GM19467 (cell line): ENCODE data around the gene CYSRT1.
"Not testable (repeated sequence)": the region's sequence is repeated elsewhere in the genome, so short reads cannot be mapped to it uniquely, and the experiment has no call there.

Experiments
- ATAC-seq: cut with Tn5 transposase; IDR thresholded peaks from one replicate; pipeline ENCODE4 v1.9.1; 2021; ENCODE audit warnings: mild to moderate bottlenecking, moderate library complexity; ENCODE audit not compliant: unreplicated experiment

Gene CYSRT1

DNA sequence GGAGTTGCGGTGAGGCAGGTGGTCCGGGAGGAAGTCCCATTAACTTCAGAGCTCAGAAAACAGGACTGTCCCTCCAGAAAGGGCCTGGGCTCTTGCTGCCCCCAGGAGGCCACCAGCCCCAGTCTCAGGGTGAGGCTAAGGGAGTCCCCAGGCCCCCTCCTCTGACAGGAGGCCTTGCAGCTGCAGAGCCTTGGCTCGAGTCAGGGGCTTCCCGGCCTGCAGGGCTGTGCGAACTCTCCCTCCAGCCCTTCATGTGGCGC, 22.9 kb downstream of the CYSRT1 start:
- ATAC-seq: no peak

DNA sequence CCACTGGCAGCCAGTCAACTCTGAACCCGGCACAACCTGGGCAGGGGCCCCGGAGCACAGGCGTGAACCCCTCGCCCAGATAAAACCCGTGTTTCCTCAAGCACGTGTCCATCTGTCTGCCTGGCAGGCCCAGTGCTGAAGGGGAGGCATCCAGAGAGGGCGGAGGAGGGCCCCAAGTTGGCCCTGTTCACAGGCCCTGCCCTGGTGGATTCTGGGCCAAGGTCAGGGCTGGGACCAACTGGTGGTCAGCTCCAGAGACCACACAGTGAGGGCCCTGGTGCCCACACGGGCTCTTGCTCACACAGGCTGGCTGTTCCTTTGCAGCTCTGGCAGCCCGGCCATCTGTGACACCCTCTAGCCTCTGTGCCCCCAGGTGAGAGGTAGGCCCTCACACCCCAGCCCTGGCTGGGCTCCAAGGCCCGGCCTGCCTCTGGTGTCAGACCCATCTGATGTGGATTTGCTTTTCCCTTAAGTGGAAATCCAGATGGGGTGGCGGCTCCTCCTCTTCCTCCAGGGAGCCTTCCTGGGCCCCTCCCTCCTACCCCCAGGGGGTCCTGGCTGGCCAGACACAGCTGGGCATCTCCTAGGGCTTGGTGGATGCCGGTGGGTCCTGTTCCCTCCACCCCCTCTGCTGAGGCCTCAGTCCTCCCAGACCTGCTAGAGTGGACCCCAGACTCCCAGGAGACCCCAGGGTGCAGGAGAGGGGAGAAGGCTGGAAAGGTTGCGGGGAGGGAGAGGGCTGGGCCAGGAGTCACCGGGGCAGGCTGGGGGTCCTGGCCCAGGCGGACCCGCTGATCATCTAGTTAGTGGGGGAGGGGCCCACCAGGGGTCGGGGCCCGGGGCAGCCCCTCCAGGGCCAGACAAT, 25.6 kb downstream of the CYSRT1 start:
- no peak for ATAC-seq

- no peak for ATAC-seq
Measured at GRCh38 chr9:137251194-137251461, 26.2 kb downstream of the CYSRT1 start, which contains the start of gene STPG3. Gene STPG3 (plus strand): TSS chr9:137251286. CDS start chr9:137251287, 1 bp downstream.

GRCh38 chr9:137251490-137252268, 26.7 kb downstream of the CYSRT1 start:
- ATAC-seq: no peak

- no peak for ATAC-seq
Measured at GRCh38 chr9:137252555-137253506, 27.9 kb downstream of the CYSRT1 start.

DNA sequence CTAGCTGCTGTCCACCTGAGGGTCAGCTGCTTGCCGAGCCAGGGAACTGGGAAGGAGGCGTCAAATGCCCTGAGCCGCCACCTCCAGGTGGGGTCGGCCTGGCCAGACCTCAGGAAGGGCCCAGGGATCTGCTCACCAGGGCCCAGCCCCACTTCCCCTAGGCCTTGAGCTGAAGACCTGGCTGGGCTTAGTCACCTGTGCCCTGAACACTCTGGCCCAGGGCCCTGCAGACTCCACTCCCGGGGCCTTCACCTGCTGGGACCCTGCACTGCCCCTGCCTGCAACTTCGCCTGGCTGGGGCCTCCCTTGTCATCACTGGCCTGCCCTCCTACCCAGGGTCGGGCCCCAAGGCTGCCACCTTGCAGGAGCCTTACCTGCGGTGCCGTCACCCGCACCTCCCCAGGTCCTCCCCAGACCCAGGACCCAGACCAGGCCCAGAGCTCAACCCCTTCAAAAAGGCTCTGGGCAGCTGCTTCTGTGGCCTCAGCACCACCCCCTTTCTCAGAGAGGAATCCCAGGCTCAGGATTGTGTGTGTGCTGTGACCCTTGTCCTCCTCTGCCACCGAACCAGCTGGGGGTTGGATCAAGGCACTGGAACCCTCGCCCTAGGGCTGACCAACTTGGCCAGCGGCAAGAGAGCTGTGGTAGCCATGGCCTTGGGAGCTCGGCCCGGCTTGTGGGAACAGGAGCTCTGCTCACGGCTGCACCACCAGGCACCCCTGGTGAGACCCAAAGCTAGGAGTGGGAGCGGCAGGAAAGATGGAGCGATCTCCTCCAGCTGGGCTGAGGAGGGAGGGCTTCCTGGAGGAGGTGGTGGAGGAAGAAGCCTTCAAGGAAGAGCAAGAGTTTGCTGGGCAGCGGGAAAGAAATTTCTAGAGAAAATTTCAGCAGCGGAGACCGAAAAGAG, 29.0 kb downstream of the CYSRT1 start:
- ATAC-seq: no peak

- ATAC-seq: peak; percentile 68
Measured at GRCh38 chr9:137254624-137255447, 29.9 kb downstream of the CYSRT1 start, which contains the start of gene NELFB. Gene NELFB (plus strand): TSS chr9:137255327.

DNA sequence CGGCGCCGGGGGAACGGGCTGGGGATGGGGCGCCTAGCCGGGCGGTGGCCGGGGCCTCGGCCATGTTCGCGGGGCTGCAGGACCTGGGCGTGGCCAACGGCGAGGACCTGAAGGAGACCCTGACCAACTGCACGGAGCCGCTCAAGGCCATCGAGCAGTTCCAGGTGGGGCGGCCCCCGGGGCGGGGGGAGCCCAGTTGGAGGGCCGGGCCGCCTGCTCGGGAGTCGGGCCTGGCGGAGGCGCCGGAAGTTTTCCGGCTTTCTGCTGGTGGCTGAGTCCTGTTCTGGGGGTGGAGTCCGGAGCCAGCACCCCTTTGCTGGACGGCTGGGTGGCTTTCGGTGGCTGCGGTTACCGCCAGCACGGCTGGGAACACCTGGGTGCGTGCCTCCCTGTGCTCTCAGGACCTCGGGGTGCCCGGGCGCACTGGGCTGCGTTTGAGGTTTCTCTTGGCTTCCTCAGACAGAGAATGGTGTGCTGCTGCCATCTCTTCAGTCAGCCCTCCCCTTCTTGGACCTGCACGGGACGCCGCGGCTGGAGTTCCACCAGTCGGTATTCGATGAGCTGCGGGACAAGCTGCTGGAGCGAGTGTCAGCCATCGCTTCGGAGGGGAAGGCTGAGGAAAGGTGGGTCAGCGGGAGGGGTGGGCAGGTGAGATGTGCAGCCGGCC, 30.6 kb downstream of the CYSRT1 start:
- peak; percentile 20 for ATAC-seq

DNA sequence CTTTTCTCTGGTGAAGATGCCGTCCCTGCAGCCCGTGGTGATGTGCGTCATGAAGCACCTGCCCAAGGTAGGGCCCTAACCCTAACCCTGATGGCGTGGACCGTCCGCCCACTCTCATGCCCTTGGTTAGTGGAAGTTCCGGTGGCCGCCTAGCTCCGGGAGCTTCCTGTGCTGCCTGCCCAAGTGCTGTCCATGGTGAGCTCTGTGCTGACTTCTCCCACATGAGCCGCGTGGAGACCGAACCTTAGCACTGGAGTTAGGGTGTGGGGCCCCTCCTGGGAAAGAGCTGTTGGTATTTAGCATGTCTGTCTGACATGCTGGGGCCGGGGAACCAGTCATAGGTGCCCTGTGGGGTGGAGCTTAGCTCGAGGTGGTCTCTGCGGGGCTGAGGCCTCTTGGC, 31.4 kb downstream of the CYSRT1 start:
- no peak for ATAC-seq

DNA sequence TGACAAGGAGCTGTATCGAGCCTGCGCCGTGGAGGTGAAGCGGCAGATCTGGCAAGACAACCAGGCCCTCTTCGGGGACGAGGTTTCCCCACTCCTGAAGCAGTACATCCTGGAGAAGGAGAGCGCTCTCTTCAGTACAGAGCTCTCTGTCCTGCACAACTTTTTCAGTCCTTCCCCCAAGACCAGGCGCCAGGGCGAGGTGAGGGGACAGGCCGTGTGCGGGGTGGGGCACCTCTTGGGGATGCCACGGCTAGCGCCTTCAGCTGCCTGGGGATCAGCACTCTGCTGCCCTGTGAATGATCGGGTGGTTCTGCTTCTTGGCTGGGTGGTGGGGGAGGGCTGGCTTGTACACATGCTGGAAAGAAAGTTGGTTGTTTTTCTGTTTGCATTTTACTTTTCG, 31.9 kb downstream of the CYSRT1 start:
- ATAC-seq: no peak

DNA sequence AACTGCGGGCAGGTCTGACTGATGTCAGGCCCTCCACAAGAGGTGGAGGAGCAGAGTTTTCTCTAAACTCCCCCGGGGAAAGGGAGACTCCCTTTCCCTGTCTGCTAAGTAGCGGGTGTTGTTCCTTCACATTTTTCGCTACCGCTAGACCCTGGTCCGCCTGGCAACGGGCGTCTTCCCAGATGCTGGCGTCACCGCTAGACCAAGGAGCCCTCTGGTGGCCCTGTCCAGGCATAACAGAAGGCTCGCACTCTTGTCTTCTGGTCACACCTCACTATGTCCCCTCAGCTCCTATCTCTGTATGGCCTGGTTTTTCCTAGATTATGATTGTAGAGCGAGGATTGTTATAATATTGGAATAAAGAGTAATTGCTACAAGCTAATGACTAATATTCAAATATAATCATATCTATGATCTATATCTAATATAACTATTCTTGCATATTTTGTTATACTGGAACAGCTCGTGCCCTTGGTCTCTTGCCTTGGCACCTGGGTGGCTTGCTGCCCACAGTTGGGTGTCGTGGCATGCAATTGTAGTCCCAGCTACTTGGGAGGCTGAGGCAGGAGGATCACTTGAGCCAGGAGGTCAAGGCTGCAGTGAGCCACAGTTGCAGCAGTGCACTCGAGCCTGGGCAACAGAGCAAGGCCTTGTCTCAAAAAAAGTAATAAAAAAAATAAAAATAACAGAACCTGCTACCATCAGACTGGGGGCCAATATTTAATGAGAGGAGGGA, 37.4 kb downstream of the CYSRT1 start:
- ATAC-seq: not testable (repeated sequence)

DNA sequence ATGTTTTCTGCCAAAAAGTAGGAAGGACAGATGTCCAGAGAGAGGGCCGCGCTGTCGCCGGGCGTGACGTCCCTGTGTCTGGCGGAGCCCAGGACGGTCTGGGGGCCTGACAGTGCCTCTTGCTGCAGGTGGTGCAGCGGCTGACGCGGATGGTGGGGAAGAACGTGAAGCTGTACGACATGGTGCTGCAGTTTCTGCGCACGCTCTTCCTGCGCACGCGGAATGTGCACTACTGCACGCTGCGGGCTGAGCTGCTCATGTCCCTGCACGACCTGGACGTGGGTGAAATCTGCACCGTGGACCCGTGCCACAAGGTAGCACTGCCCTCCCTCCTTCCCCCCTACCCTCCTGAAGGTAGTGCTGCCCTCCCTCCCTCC, 37.9 kb downstream of the CYSRT1 start:
- no peak for ATAC-seq

GRCh38 chr9:137263506-137263905, 38.5 kb downstream of the CYSRT1 start:
- no peak for ATAC-seq

DNA sequence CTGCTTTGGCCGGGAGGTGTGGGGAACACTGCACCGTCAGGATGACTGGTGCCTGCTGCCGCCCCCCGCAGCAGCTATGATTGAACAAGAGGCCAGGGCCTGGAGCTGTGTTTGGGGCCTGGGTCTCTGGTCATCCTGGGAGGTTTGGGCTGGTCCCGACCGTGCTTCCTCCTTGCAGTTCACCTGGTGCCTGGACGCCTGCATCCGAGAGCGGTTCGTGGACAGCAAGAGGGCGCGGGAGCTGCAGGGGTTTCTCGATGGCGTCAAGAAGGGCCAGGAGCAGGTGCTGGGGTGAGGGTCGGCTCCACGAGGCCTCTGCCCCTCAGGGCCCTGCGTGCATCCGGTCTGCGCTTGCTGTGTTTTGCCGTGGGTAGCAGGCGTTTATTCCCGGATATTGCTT, 39.1 kb downstream of the CYSRT1 start:
- ATAC-seq: no peak

DNA sequence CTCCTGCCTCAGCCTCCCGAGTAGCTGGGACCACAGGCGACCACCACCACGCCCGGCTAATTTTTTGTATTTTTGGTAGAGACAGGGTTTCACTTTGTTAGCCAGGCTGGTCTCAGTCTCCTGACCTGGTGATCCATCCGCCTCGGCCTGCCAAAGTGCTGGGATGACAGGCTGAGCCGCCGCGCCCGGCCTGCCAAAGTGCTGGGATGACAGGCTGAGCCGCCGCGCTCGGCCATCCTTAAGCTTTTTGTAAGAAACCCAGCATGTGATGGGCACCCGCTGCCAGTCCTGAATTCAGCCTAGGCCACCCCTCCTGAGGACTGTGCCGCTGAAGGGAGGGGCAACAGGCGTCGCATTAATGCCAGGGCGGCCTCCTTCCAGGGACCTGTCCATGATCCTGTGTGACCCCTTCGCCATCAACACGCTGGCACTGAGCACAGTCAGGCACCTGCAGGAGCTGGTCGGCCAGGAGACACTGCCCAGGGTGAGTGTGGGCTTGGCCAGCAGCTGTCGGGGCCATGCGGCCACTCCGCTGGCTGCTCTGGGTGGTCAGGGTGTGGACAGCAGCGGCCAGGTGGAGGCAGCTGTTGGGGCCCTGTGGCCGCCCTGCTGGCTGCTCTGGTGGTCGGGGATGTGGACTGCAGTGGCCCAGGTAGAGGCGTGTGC, 40.7 kb downstream of the CYSRT1 start:
- no peak for ATAC-seq

DNA sequence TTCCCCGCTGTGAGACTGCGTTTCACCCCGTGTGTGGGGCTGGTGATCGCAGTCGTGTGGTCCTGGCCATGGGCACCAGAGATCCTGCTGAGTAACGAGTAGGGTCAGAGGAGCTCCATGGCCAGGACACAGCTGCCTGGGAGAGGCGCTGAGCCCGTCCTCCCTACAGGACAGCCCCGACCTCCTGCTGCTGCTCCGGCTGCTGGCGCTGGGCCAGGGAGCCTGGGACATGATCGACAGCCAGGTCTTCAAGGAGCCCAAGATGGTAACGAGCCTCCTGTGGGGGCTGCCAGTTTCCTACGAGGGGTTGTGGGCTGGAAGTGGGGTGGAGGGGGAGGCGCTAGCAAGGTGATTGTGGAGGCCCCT, 41.2 kb downstream of the CYSRT1 start:
- ATAC-seq: no peak

DNA sequence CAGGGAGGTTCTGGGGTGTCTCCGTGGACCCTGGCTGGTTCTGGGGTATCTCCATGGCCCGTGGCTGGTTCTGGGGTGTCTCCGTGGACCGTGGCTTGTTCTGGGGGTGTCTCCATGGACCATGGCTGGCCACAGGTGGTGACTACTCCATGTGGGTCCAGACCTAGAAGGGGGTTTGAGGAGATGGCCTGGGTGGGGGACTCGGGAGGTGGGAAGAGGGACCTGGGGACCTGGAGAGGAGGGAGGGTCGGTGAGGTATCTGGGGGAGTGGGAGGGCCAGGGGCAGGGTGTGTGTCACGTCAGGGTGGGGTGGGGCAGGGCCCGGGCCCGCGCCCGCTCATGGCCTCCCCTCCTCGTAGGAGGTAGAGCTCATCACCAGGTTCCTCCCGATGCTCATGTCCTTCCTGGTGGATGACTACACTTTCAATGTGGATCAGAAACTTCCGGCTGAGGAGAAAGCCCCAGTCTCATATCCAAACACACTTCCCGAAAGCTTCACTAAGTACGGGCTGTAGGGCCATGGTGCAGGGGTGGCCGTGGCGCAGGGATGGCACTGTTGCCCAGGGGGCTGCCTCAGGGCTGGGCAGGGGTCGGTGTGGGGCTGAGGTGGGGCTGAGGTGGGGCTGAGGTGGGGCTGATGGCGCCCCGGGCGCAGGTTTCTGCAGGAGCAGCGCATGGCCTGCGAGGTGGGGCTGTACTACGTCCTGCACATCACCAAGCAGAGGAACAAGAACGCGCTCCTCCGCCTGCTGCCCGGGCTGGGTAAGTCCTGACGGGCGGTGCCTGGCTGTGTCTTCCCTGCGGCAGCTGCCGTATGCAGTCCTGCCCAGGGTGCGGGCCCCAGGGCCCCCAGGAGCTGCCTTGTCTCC, 41.8 kb downstream of the CYSRT1 start:
- no peak for ATAC-seq
